Activated CD8-positive, alpha-beta memory T cell treated with anti-CD3 and anti-CD28 coated beads for 36 hours (primary cell): Measurements from ENCODE around the gene ACLY. TPM values are rescaled to one million over a fixed set of nuclear protein-coding genes. Genes with fewer than 3 reads are reported as not detected.

Experiments
- CTCF ChIA-PET: fragments of 350-600 bp; sonication (Branson Sonifier 250); formaldehyde crosslinking; loops from one replicate; lab custom pipeline; 2021; ENCODE audit warnings: antibody characterized with exemption; lab: Charles Lee
- POLR2A ChIA-PET: fragments of 350-600 bp; sonication (Branson Sonifier 250); formaldehyde crosslinking; loops from one replicate; lab custom pipeline; 2021; ENCODE audit warnings: antibody characterized with exemption; lab: Charles Lee
- total RNA-seq, 2 experiments: library from RNA; stranded (reverse); gene quantifications; one replicate each; pipeline ENCODE4 v1.2.3, GENCODE V29; 2021

Gene ACLY
- total RNA-seq, 2 experiments from 2014 or later, result 204 to 215 TPM

DNA sequence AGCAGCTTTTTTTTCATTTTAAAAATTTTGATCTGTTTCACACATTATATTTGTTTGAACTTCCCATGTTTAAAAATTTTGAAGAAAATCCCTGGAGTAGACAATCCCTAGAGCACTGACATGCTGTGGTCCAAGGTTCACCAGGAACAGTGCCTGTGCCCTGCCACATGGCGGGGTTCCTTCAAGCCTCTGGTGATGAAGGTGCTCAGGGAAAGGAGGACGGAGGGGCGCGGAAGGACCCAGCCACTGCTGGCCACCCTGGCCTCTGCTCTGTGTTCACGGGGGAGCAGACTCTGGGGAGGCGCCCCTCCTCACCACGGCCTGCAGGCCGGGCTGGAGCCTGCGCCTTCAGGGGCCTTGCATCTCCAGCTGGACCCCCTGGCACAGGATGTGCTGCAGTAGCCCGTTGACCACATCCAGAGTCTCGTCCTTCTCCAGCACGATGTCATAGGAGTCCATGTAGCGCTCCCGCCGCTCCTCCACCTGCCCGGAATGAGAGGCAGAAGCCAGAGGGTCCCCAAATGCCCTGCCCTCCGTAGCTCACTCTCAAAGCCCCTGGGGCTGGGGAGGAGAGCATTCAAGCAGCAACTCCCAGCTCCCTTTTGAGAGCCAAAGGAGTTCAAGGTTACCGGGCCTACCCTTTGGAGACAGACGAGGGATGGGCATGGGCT is 93.4 kb downstream of the ACLY start:
- POLR2A ChIA-PET, result no interaction called here
- CTCF ChIA-PET, result no interaction called here

DNA sequence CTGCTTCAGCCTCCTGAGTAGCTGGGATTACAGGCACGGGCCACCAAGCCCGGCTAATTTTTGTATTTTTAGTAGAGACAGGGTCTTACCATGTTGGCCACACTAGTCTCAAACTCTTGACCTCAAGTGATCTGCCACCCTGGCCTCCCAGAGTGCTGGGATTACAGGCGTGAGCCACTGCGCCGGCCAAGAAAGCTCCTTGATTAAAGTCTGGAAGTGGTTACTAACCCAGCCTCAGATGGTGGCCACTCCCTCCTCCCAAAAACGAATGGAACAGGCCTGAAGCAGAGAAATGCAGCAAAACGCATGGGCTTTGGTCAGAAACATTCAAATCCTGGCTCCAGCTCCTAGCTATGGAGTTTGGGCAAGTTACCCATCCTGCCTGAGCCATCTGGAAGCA is 94.7 kb downstream of the ACLY start:
- CTCF ChIA-PET, result no interaction called here
- POLR2A ChIA-PET, result no interaction called here

DNA sequence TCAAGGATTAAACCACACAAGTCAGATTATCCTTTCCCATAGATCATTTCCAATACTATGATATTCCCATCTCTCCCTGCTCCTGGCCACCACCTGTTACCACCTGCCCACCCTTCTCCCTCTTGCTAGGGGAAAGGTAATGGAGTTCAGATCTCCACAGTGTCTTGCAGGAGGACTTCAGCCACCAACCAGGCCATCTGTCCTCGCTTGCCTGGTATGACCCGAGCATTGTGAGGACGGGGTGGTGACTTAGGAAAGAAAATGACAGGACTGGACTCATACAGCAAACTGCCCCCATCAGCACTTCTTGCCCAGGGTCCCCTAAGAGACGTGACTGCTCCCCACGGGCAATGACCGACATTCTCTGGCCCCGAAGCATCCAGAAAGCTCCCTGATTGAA is 95.2 kb downstream of the ACLY start:
- ChIA-PET POLR2A (interaction anchor here (0.6 kb wide), 1 partner anchor 8 kb away, joined by 4 read pairs; no protein-coding TSS in a partner anchor), CTCF (interaction anchor here (1.2 kb wide), 1 partner anchor 21 kb away, joined by 5 read pairs; no protein-coding TSS in a partner anchor)

DNA sequence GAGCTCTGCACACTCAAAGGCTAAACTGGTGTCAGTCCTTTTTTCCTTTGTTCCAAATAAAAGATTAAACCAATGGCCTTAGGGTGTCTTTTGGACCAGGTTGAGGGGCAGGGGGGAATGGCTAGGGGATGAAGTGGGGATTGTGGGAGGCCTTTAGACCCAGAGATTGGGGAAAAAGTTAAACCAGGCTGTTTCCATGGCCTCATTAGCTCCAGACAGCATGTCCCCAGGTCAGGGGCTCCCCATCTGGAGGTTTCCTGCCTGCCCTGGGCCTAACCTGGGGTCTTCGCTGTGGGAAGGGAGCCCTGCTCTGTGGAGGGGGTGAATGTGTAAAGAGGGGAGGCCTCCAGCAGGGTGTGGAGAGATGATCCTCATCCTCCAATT is 95.6 kb downstream of the ACLY start:
- ChIA-PET POLR2A (interaction anchor here (0.6 kb wide), 1 partner anchor 8 kb away, joined by 4 read pairs; no protein-coding TSS in a partner anchor), CTCF (interaction anchor here (1.1 to 1.2 kb wide), 2 partner anchors 21 to 85 kb away, joined by 3 to 5 read pairs; no protein-coding TSS in a partner anchor)

DNA sequence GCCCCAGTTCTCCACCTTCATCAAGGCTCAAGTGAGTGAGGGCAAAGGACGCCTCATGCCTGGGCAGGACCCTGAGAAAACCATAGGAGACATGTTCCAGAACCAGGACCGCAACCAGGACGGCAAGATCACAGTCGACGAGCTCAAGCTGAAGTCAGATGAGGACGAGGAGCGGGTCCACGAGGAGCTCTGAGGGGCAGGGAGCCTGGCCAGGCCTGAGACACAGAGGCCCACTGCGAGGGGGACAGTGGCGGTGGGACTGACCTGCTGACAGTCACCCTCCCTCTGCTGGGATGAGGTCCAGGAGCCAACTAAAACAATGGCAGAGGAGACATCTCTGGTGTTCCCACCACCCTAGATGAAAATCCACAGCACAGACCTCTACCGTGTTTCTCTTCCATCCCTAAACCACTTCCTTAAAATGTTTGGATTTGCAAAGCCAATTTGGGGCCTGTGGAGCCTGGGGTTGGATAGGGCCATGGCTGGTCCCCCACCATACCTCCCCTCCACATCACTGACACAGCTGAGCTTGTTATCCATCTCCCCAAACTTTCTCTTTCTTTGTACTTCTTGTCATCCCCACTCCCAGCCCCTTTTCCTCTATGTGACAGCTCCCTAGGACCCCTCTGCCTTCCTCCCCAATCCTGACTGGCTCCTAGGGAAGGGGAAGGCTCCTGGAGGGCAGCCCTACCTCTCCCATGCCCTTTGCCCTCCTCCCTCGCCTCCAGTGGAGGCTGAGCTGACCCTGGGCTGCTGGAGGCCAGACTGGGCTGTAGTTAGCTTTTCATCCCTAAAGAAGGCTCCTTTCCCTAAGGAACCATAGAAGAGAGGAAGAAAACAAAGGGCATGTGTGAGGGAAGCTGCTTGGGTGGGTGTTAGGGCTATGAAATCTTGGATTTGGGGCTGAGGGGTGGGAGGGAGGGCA is 96.3 kb downstream of the ACLY start:
- ChIA-PET CTCF (interaction anchor here (1.1 to 1.2 kb wide), 2 partner anchors 20 to 85 kb away, joined by 3 to 5 read pairs; no protein-coding TSS in a partner anchor), POLR2A (no interaction called here)

DNA sequence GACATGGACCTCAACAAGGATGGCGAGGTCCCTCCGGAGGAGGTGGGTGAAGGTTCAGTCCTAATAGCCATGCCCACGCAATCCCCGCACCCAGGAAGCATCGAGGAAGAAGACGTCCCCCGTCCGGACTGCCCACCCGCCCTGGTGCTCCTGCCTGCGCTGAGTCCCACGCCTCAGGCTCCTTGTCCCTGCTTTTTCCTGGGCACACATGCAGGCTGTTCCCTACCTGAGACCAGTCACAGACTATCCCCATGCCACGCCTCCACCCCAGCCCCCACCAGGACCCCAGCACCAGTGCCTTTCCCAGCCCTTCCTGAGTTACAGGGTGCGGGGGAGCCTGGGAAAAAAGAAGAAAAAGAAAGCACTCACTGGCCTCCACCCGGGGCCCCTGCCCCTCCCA is 97.0 kb downstream of the ACLY start:
- CTCF ChIA-PET, result interaction anchor here (1.1 kb wide), 1 partner anchor 84 kb away, joined by 3 read pairs; no protein-coding TSS in a partner anchor
- POLR2A ChIA-PET, result no interaction called here

DNA sequence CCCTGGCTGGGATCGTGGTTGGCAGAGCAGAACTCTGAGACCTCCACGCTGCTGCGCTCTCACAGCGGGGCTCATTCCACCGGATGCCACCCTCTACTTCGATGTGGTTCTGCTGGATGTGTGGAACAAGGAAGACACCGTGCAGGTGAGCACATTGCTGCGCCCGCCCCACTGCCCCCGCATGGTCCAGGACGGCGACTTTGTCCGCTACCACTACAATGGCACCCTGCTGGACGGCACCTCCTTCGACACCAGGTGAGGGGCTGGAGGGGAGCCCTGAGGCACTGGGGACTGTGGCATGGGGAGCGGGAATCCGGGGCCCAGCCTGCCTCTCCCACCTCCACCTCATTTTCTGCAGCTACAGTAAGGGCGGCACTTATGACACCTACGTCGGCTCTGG is 100.7 kb downstream of the ACLY start:
- ChIA-PET POLR2A (no interaction called here), CTCF (no interaction called here)

Other genes with a start within 250 kb of the ACLY start
- gene EIF1, start 230.1 kb downstream of the ACLY start, total RNA-seq, result 1,000 to 10,000 TPM; 1,395 to 1,415 TPM
- not detected for gene GAST, start 206.6 kb downstream of the ACLY start, total RNA-seq
- gene HAP1, start 184.3 kb downstream of the ACLY start, total RNA-seq, result under 1 TPM; 0.10 to 0.25 TPM
- under 1 TPM; 0.42 to 0.55 TPM for gene JUP, start 132.2 kb downstream of the ACLY start, total RNA-seq
- gene P3H4, start 107.0 kb downstream of the ACLY start, total RNA-seq, result 1 to 10 TPM; 3.3 to 3.7 TPM
- gene FKBP10, start 105.9 kb downstream of the ACLY start, total RNA-seq, result 1 to 10 TPM; 1.7 to 2.1 TPM
- 10 to 100 TPM; 53.0 to 56.0 TPM for gene NT5C3B, start 82.7 kb downstream of the ACLY start, total RNA-seq
- gene KLHL10, start 81.1 kb downstream of the ACLY start, total RNA-seq, result under 1 TPM; 0.08 to 0.17 TPM
- 10 to 100 TPM; 23.2 to 23.8 TPM for gene KLHL11, start 53.5 kb downstream of the ACLY start, total RNA-seq
- gene ODAD4, start 11.7 kb upstream of the ACLY start, total RNA-seq, result under 1 TPM; 0.27 to 0.38 TPM
- gene CNP, start 47.8 kb upstream of the ACLY start, total RNA-seq, result 10 to 100 TPM; 66.8 to 67.6 TPM
- 100 to 1,000 TPM in 1 of 2 experiments, 10 to 100 TPM in 1; 99.1 to 108 TPM for gene DNAJC7, start 98.5 kb upstream of the ACLY start, total RNA-seq
- 10 to 100 TPM; 27.1 to 29.6 TPM for gene NKIRAS2, start 101.1 kb upstream of the ACLY start, total RNA-seq
- gene C17orf113, start 131.7 kb upstream of the ACLY start, total RNA-seq, result under 1 TPM; 0.04 to 0.08 TPM
- gene ZNF385C, start 179.5 kb upstream of the ACLY start, total RNA-seq, result under 1 TPM in 1 of 2 experiments, not detected in 1; 0.10 TPM
- 1 to 10 TPM; 7.0 to 7.6 TPM for gene DHX58, start 193.8 kb upstream of the ACLY start, total RNA-seq
- gene KAT2A, start 202.4 kb upstream of the ACLY start, total RNA-seq, result 10 to 100 TPM; 52.6 to 54.2 TPM
- under 1 TPM in 1 of 2 experiments, not detected in 1; 0.13 TPM for gene HSPB9, start 203.9 kb upstream of the ACLY start, total RNA-seq
- gene RAB5C, start 236.0 kb upstream of the ACLY start, total RNA-seq, result 10 to 100 TPM; 56.4 to 58.9 TPM